Stimulated activated CD4-positive, alpha-beta T cell treated with anti-CD3 and anti-CD28 coated beads, Interleukin-1b, Interleukin-23, amount 100 ng/mL, for 24 hours (primary cell): ENCODE measurements around the gene PRKD2.
"Not testable (repeated sequence)": the region's sequence is repeated elsewhere in the genome, so short reads cannot be mapped to it uniquely, and the experiment has no call there.

ENCODE experiments used
- DNase-seq, 4 experiments: peaks; one replicate each; pipeline ENCODE4 v3.0.0-alpha.2; 2020; ENCODE audit warnings: low read depth in 4 of 4, low spot score in 1 of 4

The PRKD2 gene

GRCh38 chr19:46634656-46635218 lies 82.2 kb downstream of the PRKD2 start:
- DNase-seq = no peak

GRCh38 chr19:46634045-46634655 lies 82.8 kb downstream of the PRKD2 start:
- DNase-seq = peak; percentile 74 to 96 (median 90)

- DNase-seq = no peak
Measured at GRCh38 chr19:46633130-46633529, 83.8 kb downstream of the PRKD2 start.

GRCh38 chr19:46631481-46631880 lies 85.4 kb downstream of the PRKD2 start:
- DNase-seq = no peak

- DNase-seq = no peak
Measured at GRCh38 chr19:46630586-46631205, 86.2 kb downstream of the PRKD2 start.

- no peak for DNase-seq
Measured at GRCh38 chr19:46629546-46630025, 87.3 kb downstream of the PRKD2 start.

GRCh38 chr19:46628970-46629369 lies 87.9 kb downstream of the PRKD2 start:
- not testable (repeated sequence) for DNase-seq

GRCh38 chr19:46626446-46626845 lies 90.5 kb downstream of the PRKD2 start:
- no peak for DNase-seq

GRCh38 chr19:46625731-46626130 lies 91.2 kb downstream of the PRKD2 start:
- DNase-seq = no peak

GRCh38 chr19:46624958-46625661 lies 91.8 kb downstream of the PRKD2 start, which contains the start of gene PTGIR:
Gene PTGIR (minus strand): TSS chr19:46625089. CDS start chr19:46624225, 864 bp downstream.
- DNase-seq = no peak
